Vagina (tissue), 2 donors: ENCODE measurements around the gene CCDC71L. TPM values are rescaled to one million over a fixed set of nuclear protein-coding genes. Genes with fewer than 3 reads are reported as not detected.
"Not testable (repeated sequence)": the region's sequence is repeated elsewhere in the genome, so short reads cannot be mapped to it uniquely, and the experiment has no call there.

Source experiments
- DNase-seq, 2 donors: peaks; one replicate each; pipeline ENCODE4 v3.0.0-alpha.2; 2017; ENCODE audit errors: extremely low spot score in 2 of 2
- H3K27ac ChIP-seq: fragments of 200-600 bp; sonication (generic); one replicate; pipeline ENCODE4 v1.5.1; 2019
- H3K27me3 ChIP-seq: fragments of 200-600 bp; sonication (generic); one replicate; pipeline ENCODE4 v1.5.1; 2019
- H3K36me3 ChIP-seq, 2 donors: fragments of 200-600 bp; sonication (generic); one replicate each; pipeline ENCODE4 v1.5.1; 2017 to 2019
- H3K4me1 ChIP-seq: fragments of 200-600 bp; sonication (generic); one replicate; pipeline ENCODE4 v1.5.1; 2019
- H3K4me3 ChIP-seq, 2 donors: fragments of 200-600 bp; sonication (generic); 1 replicate in 1 of 2; 2 replicates in 1 of 2; pipeline ENCODE4 v1.5.1; 2016 to 2019
- H3K9me3 ChIP-seq: fragments of 200-600 bp; sonication (generic); one replicate; pipeline ENCODE4 v1.5.1; 2019
- POLR2A ChIP-seq, 2 donors: fragments of 450-650 bp; IDR thresholded peaks; one replicate each; pipeline ENCODE4 v1.6.1; 2017; ENCODE audit warnings: antibody characterized with exemption in 2 of 2, mild to moderate bottlenecking in 2 of 2, moderate library complexity in 2 of 2
- POLR2AphosphoS5 ChIP-seq, 2 donors: sonication (generic); formaldehyde crosslinking; IDR thresholded peaks; one replicate each; pipeline ENCODE4 v1.9.0; 2017; ENCODE audit warnings: antibody characterized with exemption in 2 of 2, mild to moderate bottlenecking in 2 of 2, low read depth in 1 of 2; ENCODE audit not compliant: insufficient read depth in 1 of 2
- intact Hi-C: fragments of 100-400 bp; cut with DNase I; formaldehyde crosslinking; loops from one replicate; pipeline ENCODE4 v1.15.1; 2023
- total RNA-seq: library from RNA; depleted of rRNA; stranded (reverse); fragments of >200 nt; gene quantifications from one replicate; pipeline ENCODE4 v1.2.3, GENCODE V29; 2016
- TF ChIP-seq, protein P1 (sequence below), 3 experiments: fragments of 450-650 bp in 2 of 3; fragments of 200-600 bp in 1 of 3; sonication (generic) in 1 of 3; IDR thresholded peaks; one replicate each; pipeline ENCODE4 v1.5.1; 2017 to 2019; ENCODE audit warnings: antibody characterized with exemption in 3 of 3, mild to moderate bottlenecking in 2 of 3, moderate library complexity in 2 of 3

The CCDC71L gene
- total RNA-seq, 1 donor from 2014 or later = 52.5 TPM

DNA sequence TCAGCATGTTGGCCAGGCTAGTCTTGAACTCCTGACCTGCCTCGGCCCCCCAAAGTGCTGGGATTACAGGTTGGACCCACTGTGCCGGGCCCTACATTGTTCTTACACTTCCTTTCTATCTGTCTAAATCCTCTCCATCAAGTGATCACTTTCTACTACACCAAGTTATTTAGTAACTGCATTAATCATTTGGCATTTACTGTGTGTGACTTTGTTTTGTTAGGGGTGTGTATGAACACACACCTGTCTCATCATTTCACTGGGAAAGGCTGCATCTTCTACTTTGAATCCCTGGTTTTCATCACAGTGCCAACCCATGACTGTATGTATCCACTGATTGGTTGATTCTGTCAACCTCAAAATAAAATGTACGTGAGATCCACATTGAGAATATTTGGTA, 23.0 kb upstream of the CCDC71L start:
- Histone ChIP-seq H3K4me1 (no peaks in the 10 kb centered on the region), H3K36me3 (no peaks in the 10 kb centered on the region), H3K27me3 (no peaks in the 10 kb centered on the region), H3K9me3 (no peaks in the 10 kb centered on the region), H3K4me3 (no peak overlapping the region), H3K27ac (no peak overlapping the region)
- no peak for TF ChIP-seq POLR2AphosphoS5 (IDR thresholded peaks at IDR 0.05; ENCODE audit: insufficient read depth in 1 of 2, low read depth in 1 of 2)
- DNase-seq = no peak
- intact Hi-C loops = no loop called here

DNA sequence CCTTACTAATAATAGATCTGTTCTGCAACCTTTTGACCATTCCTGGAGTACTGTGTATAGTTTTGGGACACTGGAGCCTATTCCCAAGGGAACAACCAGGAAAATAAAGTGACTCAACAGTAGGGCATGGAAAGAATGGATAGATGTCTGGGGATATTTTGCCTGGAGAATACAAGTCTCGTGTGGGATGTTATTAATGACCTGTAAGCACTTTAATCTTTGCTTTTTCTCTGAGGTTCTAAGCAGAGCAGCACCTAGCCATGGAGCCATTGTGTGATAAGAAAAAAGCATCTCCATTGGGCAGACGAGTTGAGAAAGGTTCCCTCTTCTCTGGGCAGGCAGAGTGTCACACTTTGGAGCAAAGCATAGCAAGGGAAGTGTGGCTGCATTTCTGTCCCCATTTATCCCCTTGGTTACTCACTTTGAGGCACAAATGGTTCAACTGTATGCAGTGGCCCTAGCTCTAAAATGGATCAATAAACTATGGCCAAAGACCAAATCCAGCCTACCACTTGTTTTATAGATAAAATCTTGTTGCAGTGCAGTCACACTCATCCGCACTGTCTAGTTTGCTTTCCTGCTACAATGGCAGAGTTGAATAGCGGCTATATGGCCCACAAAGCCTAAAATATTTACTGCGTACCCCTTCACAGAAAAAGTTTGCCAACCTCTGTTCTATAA, 21.0 kb upstream of the CCDC71L start:
- DNase-seq = no peak
- TF ChIP-seq POLR2AphosphoS5 (IDR thresholded peaks at IDR 0.05; ENCODE audit: insufficient read depth in 1 of 2, low read depth in 1 of 2) (no peak), POLR2A (IDR thresholded peaks at IDR 0.05) (no peak)
- TF ChIP-seq, protein P1, sequence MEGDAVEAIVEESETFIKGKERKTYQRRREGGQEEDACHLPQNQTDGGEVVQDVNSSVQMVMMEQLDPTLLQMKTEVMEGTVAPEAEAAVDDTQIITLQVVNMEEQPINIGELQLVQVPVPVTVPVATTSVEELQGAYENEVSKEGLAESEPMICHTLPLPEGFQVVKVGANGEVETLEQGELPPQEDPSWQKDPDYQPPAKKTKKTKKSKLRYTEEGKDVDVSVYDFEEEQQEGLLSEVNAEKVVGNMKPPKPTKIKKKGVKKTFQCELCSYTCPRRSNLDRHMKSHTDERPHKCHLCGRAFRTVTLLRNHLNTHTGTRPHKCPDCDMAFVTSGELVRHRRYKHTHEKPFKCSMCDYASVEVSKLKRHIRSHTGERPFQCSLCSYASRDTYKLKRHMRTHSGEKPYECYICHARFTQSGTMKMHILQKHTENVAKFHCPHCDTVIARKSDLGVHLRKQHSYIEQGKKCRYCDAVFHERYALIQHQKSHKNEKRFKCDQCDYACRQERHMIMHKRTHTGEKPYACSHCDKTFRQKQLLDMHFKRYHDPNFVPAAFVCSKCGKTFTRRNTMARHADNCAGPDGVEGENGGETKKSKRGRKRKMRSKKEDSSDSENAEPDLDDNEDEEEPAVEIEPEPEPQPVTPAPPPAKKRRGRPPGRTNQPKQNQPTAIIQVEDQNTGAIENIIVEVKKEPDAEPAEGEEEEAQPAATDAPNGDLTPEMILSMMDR (IDR thresholded peaks at IDR 0.05) = no peak
- Histone ChIP-seq H3K4me1 (no peaks in the 10 kb centered on the region), H3K9me3 (no peaks in the 10 kb centered on the region), H3K27me3 (no peaks in the 10 kb centered on the region), H3K27ac (no peak overlapping the region), H3K4me3 (no peak overlapping the region), H3K36me3 (no peaks in the 10 kb centered on the region)
- intact Hi-C loops = no loop called here

DNA sequence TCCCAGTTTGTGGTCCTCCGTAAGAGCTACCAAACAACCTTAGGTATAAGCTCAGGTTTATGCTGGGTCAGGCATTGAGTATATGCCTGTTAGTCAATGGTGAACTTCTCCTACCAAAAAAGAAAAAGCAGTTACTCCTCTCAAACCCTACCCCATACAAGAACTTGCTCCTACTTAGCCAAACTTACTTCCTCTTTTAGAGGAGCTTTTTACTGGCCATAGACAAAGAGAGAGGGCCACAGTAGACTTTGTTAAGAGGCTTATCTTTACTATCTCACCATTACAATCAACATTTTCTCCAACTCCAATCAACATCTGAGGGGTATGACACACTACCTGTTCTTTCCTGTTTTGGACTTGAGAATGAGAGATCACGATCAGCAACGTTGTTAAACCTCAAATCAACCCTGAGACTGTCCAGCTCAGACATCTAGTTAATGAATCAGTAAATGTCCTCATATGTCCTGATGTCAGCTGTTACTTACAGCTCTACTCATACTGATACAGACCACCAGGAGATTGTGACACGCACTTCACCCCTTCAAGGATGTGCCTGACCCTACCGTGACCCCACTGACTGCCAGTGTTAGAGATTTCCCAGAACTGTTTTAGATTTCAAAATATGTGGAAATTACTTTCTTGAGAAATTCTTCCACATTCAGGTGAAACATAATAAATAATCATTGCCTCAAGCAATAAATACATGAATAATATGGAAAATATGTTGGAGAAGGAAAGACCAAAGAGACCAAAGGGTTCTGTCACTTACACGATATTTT, 18.4 kb upstream of the CCDC71L start:
- Histone ChIP-seq H3K27me3 (no peaks in the 10 kb centered on the region), H3K4me3 (no peak overlapping the region), H3K27ac (no peak overlapping the region), H3K9me3 (no peaks in the 10 kb centered on the region), H3K36me3 (no peaks in the 10 kb centered on the region), H3K4me1 (no peaks in the 10 kb centered on the region)
- TF ChIP-seq, protein P1 (IDR thresholded peaks at IDR 0.05) = no peak
- TF ChIP-seq POLR2AphosphoS5 (IDR thresholded peaks at IDR 0.05; ENCODE audit: insufficient read depth in 1 of 2, low read depth in 1 of 2) = no peak
- intact Hi-C loops = no loop called here
- no peak for DNase-seq

DNA sequence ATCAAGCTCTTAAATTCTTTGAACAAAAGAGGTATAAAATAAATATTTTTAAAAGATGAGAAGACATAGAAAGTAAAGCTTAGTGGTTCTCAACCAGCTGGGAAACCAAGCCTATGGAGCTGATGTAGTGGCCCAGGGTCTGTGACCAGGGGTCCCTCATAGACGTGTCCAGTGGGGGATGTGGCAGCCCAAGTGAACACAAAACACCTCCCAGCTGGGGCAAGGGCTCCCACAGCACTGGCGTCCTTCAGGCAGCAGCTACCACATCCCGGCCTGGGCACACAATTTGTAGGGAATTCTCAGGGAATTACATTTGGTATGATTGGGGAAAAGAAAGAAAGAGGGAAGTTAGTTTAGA, 17.8 kb upstream of the CCDC71L start:
- Histone ChIP-seq H3K4me3 (no peak overlapping the region), H3K27ac (no peak overlapping the region), H3K27me3 (no peaks in the 10 kb centered on the region), H3K9me3 (no peaks in the 10 kb centered on the region), H3K4me1 (no peaks in the 10 kb centered on the region), H3K36me3 (no peaks in the 10 kb centered on the region)
- no peak for DNase-seq
- no peak for TF ChIP-seq POLR2A (IDR thresholded peaks at IDR 0.05)
- TF ChIP-seq, protein P1 (IDR thresholded peaks at IDR 0.05) = no peak
- no peak for TF ChIP-seq POLR2AphosphoS5 (IDR thresholded peaks at IDR 0.05; ENCODE audit: insufficient read depth in 1 of 2, low read depth in 1 of 2)
- intact Hi-C loops = no loop called here

DNA sequence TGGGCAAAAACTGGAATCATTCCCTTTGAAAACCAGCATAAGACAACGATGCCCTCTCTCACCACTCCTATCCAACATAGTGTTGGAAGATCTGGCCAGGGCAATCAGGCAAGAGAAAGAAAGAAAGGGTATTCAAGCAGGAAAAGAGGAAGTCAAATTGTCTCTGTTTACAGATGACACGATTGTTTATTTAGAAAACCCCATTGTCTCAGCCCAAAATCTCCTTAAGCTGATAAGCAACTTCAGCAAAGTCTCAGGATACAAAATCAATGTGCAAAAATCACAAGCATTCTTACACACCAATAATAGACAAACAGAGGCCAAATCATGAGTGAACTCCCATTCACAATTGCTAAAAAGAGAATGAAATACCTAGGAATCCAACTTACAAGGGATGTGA, 15.5 kb upstream of the CCDC71L start:
- intact Hi-C loops, H3K4me3 ChIP-seq, H3K27ac ChIP-seq, H3K9me3 ChIP-seq, H3K4me1 ChIP-seq, DNase-seq, H3K27me3 ChIP-seq, H3K36me3 ChIP-seq: not testable (repeated sequence)

DNA sequence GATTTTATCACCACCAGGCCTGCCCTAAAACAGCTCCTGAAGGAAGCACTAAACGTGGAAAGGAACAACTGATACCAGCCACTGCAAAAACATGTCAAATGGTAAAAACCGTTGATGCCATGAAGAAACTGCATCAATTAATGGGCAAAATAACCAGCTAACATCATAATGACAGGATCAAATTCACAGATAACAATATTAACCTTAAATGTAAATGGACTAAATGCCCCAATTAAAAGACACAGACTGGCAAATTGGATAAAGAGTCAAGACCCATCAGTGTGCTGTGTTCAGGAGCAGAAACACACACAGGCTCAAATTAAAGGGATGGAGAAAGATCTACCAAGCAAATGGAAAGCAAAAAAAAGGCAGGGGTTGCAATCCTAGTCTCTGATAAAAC, 12.7 kb upstream of the CCDC71L start:
- DNase-seq, H3K27ac ChIP-seq, H3K4me1 ChIP-seq, intact Hi-C loops, H3K27me3 ChIP-seq, H3K4me3 ChIP-seq, H3K9me3 ChIP-seq, H3K36me3 ChIP-seq: not testable (repeated sequence)

DNA sequence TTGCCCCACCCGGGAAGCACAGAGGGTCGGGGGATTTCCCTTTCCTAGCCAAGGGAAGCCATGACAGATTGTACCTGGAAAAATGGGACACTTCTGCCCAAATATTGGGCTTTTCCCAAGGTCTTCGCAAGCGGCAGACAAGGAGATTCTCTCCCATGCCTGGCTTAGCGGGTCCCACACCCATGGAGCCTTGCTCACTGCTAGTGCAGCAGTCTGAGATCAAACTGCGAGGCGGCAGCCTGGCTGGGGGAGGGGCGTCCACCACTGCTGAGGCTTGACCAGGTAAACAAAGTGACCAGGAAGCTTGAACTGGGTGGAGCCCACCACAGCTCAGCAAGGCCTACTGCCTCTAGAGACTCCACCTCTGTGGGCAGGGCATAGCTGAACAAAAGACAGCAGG, 11.0 kb upstream of the CCDC71L start:
- H3K27me3 ChIP-seq, H3K27ac ChIP-seq, DNase-seq, H3K36me3 ChIP-seq, H3K4me3 ChIP-seq, intact Hi-C loops, H3K4me1 ChIP-seq, H3K9me3 ChIP-seq: not testable (repeated sequence)
